ENCODE data around the gene PIK3R2. TPM values are rescaled to one million over a fixed set of nuclear protein-coding genes. Genes with fewer than 3 reads are reported as not detected.

The PIK3R2 gene
- total and polyA plus RNA-seq, 2 of the 8 experiments (the other 6 are each of a cell fraction or from before 2014, with no cell fraction given) = 21.7 to 57.1 TPM

- peak overlapping the region; percentile 56 to 82 (median 70); a peak in 6 of 7 replicates for H3K9ac ChIP-seq (replicated peaks in 1 of 4; ENCODE audit: extremely low read depth in 1 of 4, low read depth in 3 of 4, low read length in 3 of 4)
- H4K8ac ChIP-seq (ENCODE audit: extremely low read depth, insufficient read depth, low read length) = peak overlapping the region; percentile 73; the same call in 1 of the 2 replicates
- peaks cover 3 to 21% (median 8%) of the 10 kb centered on the region in 4 experiments for H3K4me1 ChIP-seq (replicated peaks in 1 of 4; ENCODE audit: control insufficient read depth in 3 of 4, insufficient read depth in 4 of 4, low read length in 3 of 4)
- H3K18ac ChIP-seq (ENCODE audit: extremely low read depth, low read length) = peak overlapping the region; percentile 78
- H2BK120ac ChIP-seq (replicated peaks; ENCODE audit: low read depth, low read length) = no peak overlapping the region
- H4K91ac ChIP-seq (replicated peaks; ENCODE audit: insufficient read length, low read length) = peak overlapping the region; percentile 17
- no peak overlapping the region for H3K14ac ChIP-seq (ENCODE audit: insufficient read length)
- peak overlapping the region; percentile 86 to 94 for H3K4me2 ChIP-seq (ENCODE audit: insufficient read depth in 1 of 2, low read depth in 2 of 2, low read length in 2 of 2)
- peaks cover 7% of the 10 kb centered on the region; the same call in 1 of the 2 replicates for H3K79me1 ChIP-seq (ENCODE audit: low read depth, low read length)
- no peak overlapping the region for H2BK12ac ChIP-seq (ENCODE audit: low read depth, low read length)
- peaks cover 0 to 9% of the 10 kb centered on the region in 2 experiments for H4K20me1 ChIP-seq (replicated peaks in 1 of 2; ENCODE audit: control insufficient read depth in 1 of 2, insufficient read depth in 2 of 2, low read length in 2 of 2)
- no peak overlapping the region for H2BK20ac ChIP-seq (ENCODE audit: low read length)
- no peak for TF ChIP-seq GTF2F1 (IDR thresholded peaks at IDR 0.05; ENCODE audit: borderline replicate concordance, low read depth, low read length)
- peak; percentile 79; the same call in 1 of the 2 replicates for TF ChIP-seq KDM1A (IDR thresholded peaks at IDR 0.05; ENCODE audit: borderline replicate concordance, low read length)
- no peak for TF ChIP-seq NANOG (IDR thresholded peaks at IDR 0.05; ENCODE audit: insufficient read depth, low read depth, low read length, poor library complexity, severe bottlenecking)
- no peak overlapping the region for H2BK15ac ChIP-seq (ENCODE audit: low read length)
- H2AK5ac ChIP-seq (ENCODE audit: low read depth, low read length) = no peak overlapping the region
- no peak overlapping the region for H3K23ac ChIP-seq (ENCODE audit: insufficient read length)
- H3K79me2 ChIP-seq (ENCODE audit: control insufficient read depth in 1 of 2, insufficient read depth in 2 of 2, low read length in 2 of 2) = peaks cover 0 to 5% of the 10 kb centered on the region in 2 experiments; a peak in 1 of 4 replicates
- no peak overlapping the region for H4K5ac ChIP-seq (ENCODE audit: insufficient read length, low read depth, low read length)
- 46% methylated on average over 14 of the region's 14 CpGs; no CpG with 5 or more reads in 1 of the 2 experiments for WGBS, 2 experiments (ENCODE audit: extremely low coverage in 1 of 2, insufficient coverage in 1 of 2, insufficient read length in 1 of 2, insufficient replicate concordance in 2 of 2, low coverage in 1 of 2, low lambda C conversion rate in 2 of 2, missing lambda C conversion rate in 1 of 2)
- H2BK5ac ChIP-seq (ENCODE audit: low read depth, low read length) = no peak overlapping the region
- peak overlapping the region; percentile 63; the same call in 1 of the 2 replicates for H2AFZ ChIP-seq (ENCODE audit: low read length)
- H3K27me3 ChIP-seq (replicated peaks in 1 of 4; ENCODE audit: control insufficient read depth in 3 of 4, extremely low read depth in 1 of 4, insufficient read depth in 3 of 4, low read length in 3 of 4) = peaks cover 0 to 3% (median 1%) of the 10 kb centered on the region in 4 experiments; a peak in 1 of 7 replicates
- POLR2A ChIA-PET (ENCODE audit: partially characterized antibody) = interaction anchor here (0.8 to 2.1 kb wide), 10 partner anchors 10 to 259 kb away, joined by 3 to 19 read pairs (median 3); partner anchors contain the start of genes JUND and RPL18A
- FAIRE-seq (no peak), DNase-seq (ENCODE audit: low read depth in 1 of 2, low spot score in 2 of 2) (no peak)
- peak overlapping the region; percentile 36; the same call in 1 of the 2 replicates for H3K27ac ChIP-seq (ENCODE audit: low read depth, low read length)
- H3K9me3 ChIP-seq (ENCODE audit: insufficient read depth in 2 of 2, low read depth in 1 of 2, low read length in 1 of 2) = no peaks in the 10 kb centered on the region
- CTCF ChIA-PET (ENCODE audit: partially characterized antibody) = interaction anchor here (0.9 to 2.5 kb wide), 7 partner anchors 13 to 204 kb away, joined by 3 to 9 read pairs (median 4); partner anchors contain the start of gene ARRDC2
- peak overlapping the region; percentile 70 to 85 (median 76) for H3K4me3 ChIP-seq (ENCODE audit: extremely low read depth in 1 of 4, insufficient read depth in 2 of 4, low read depth in 3 of 4, low read length in 4 of 4)
- peaks cover 7% of the 10 kb centered on the region for H3K23me2 ChIP-seq (ENCODE audit: low read depth, low read length)
- H3K36me3 ChIP-seq (ENCODE audit: control insufficient read depth in 2 of 4, insufficient read depth in 4 of 4, low read length in 3 of 4) = peaks cover 0 to 4% (median 3%) of the 10 kb centered on the region in 4 experiments; a peak in 3 of 8 replicates
- H3K4ac ChIP-seq (replicated peaks; ENCODE audit: insufficient read length, low read depth, low read length) = no peak overlapping the region
- H3K56ac ChIP-seq (replicated peaks; ENCODE audit: insufficient read length, low read depth, low read length) = no peak overlapping the region
Observed at GRCh38 chr19:18118420-18119012, 34.4 kb upstream of the PIK3R2 start.
